Naive thymus-derived CD8-positive, alpha-beta T cell (primary cell): Measurements from ENCODE around the gene MYPOP. TPM values are rescaled to one million over a fixed set of nuclear protein-coding genes. Genes with fewer than 3 reads are reported as not detected.
"Not testable (repeated sequence)": the region's sequence is repeated elsewhere in the genome, so short reads cannot be mapped to it uniquely, and the experiment has no call there.

Experiments used
- ATAC-seq, 2 donors: fragments of 150-1000 bp; cut with Tn5 transposase in 1 of 2; sonication (Bioruptor Pico), chemical (Tn5 transposase) in 1 of 2; 1 replicate in 1 of 2; 2 replicates in 1 of 2; pipeline ENCODE4 v1.10.0; 2021; ENCODE audit warnings: mild to moderate bottlenecking in 2 of 2, moderate library complexity in 2 of 2
- POLR2A ChIA-PET: fragments of 350-600 bp; sonication (Branson Sonifier 250); formaldehyde crosslinking; loops from one replicate; lab custom pipeline; 2021; ENCODE audit warnings: antibody characterized with exemption; lab: Charles Lee
- DNase-seq, 10 donors: peaks; one replicate each; pipeline versions ENCODE4 v3.0.0 to v3.0.0-alpha.2; 2020 to 2022
- H3K27ac Mint-ChIP-seq, 10 donors: one replicate each; pipeline ENCODE4 v1.8.0; 2020 to 2022; ENCODE audit warnings: mild to moderate bottlenecking in 10 of 10, mixed read lengths in 10 of 10, moderate library complexity in 4 of 10, inconsistent platforms in 1 of 10
- H3K27me3 Mint-ChIP-seq, 5 donors: one replicate each; pipeline ENCODE4 v1.8.0; 2021 to 2022; ENCODE audit warnings: mixed read lengths in 5 of 5
- H3K36me3 Mint-ChIP-seq, 3 donors: one replicate each; pipeline ENCODE4 v1.8.0; 2020 to 2022; ENCODE audit warnings: mixed read lengths in 3 of 3, mild to moderate bottlenecking in 2 of 3, inconsistent platforms in 1 of 3
- H3K4me1 Mint-ChIP-seq, 4 donors: one replicate each; pipeline ENCODE4 v1.8.0; 2021 to 2022; ENCODE audit warnings: mixed read lengths in 4 of 4
- H3K4me3 Mint-ChIP-seq, 10 donors: one replicate each; pipeline ENCODE4 v1.8.0; 2020 to 2022; ENCODE audit warnings: mild to moderate bottlenecking in 10 of 10, mixed read lengths in 10 of 10, moderate library complexity in 6 of 10, inconsistent platforms in 1 of 10
- H3K9me3 Mint-ChIP-seq, 9 donors: one replicate each; pipeline ENCODE4 v1.8.0; 2020 to 2022; ENCODE audit warnings: mixed read lengths in 9 of 9, mild to moderate bottlenecking in 3 of 9, inconsistent platforms in 1 of 9, moderate library complexity in 1 of 9
- polyA plus RNA-seq, 3 donors: library from polyadenylated mRNA; unstranded; fragments of 300-500 nt; fragmentation: Illumina TruSeq; gene quantifications; one replicate each; pipeline ENCODE4 v1.2.3, GENCODE V29; 2021
- total RNA-seq, 8 experiments: library from RNA in 2 of 8; stranded (reverse) in 2 of 8; gene quantifications; one replicate each; pipeline ENCODE4 v1.2.3 and lab custom pipeline; 2021 to 2026

The MYPOP gene
- total and polyA plus RNA-seq, 5 experiments from 2014 or later, result 0.23 to 10.9 (median 10.5) TPM; not detected in 2

DNA sequence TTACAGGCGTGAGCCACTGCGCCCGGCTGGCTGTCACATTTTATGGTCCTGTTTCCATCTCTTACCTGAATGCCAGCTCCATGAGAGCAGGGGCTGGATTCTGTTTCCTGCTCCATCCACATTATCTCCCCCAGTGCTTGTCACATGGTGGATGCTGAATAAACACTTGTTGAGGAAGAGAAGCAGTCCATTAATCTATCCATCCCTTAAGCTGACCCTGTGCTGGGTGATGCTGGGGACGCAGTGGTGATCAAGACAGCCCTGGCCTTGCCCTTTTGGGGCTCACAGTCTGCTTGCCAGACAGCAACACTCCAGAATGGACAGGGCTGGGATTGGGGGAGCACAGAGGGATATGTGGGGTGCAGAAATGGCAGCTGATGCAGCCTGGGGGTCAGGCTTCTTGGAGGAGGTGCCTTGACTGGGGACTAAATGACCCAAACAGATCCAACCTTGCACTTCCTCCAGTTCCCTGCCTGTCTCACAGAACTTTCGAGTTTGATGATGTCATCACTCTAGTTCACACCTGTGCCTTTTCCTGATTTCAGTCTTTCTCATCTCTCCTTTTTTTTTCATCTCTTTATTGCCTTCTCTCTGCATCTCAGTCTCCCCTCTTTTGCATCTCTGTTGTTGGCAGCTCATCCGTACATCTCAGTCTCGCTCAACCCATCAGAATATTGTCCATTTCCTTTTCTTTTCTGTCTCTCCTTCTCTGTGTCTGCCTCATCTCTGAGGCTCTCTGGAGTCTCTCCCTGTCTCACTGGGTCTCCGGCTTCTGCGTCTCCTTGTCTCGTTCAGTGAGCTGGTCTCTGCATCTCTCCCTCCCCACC is 21.1 kb downstream of the MYPOP start:
- ATAC-seq (no peak), DNase-seq (no peak)
- POLR2A ChIA-PET, result interaction anchor here (0.9 to 2.0 kb wide), 3 partner anchors 12 to 238 kb away, joined by 3 to 10 read pairs (median 8); no protein-coding TSS in a partner anchor
- Mint-ChIP-seq H3K9me3 (peaks cover 0 to 2% (median 0%) of the 10 kb centered on the region in 9 donors), H3K4me1 (peaks cover 17 to 39% (median 31%) of the 10 kb centered on the region in 4 donors), H3K36me3 (no peaks in the 10 kb centered on the region), H3K4me3 (no peak overlapping the region), H3K27ac (peak overlapping the region in 1 of 10 donors; percentile 13), H3K27me3 (peaks cover 10 to 22% (median 15%) of the 10 kb centered on the region in 5 donors)

DNA sequence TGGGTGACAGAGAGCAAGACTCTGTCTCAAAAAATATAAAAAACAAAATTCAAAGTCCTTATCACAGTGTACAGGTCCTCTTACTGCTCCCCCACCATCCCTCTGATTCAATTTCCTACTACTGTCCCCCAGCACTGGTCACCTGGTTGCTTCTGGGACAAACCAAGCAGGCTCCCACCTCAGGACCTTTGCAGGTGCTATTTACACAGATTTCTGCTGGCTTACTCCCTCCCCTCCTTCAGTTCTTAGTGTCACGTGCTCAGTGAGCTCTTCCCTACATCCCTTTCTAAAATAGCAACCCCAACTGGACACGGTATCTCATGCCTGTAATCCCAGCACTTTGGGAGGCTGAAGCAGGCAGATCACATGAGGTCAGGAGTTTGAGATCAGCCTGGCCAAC is 22.4 kb downstream of the MYPOP start:
- DNase-seq (no peak), ATAC-seq (no peak)
- H3K27ac Mint-ChIP-seq, result peak overlapping the region in 1 of 10 donors; percentile 56
- H3K4me3 Mint-ChIP-seq, result no peak overlapping the region
- H3K9me3 Mint-ChIP-seq, result peaks cover 0 to 2% (median 0%) of the 10 kb centered on the region in 9 donors
- POLR2A ChIA-PET, result no interaction called here
- H3K4me1 Mint-ChIP-seq, result peaks cover 16 to 38% (median 30%) of the 10 kb centered on the region in 4 donors
- H3K36me3 Mint-ChIP-seq, result no peaks in the 10 kb centered on the region
- H3K27me3 Mint-ChIP-seq, result peaks cover 16 to 35% (median 23%) of the 10 kb centered on the region in 5 donors

DNA sequence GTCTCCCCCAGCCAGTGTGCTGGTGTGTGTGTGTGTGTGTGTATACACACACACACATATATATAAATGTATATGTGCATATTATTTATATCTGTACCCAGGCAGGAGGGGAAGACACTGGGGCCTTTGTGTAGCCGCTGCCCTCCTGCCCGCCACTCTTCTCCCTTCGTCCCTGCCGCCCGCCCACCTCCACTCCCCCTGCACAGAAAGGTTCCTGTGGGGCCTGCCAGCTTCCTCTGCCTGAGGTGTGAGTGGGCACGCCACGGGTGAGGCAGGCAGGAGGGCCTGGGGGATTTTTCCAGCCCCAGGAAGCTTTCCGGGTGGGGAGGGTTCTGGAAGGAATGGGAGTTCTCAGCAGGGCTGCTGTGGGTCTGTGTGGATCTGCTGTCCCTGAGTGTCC is 23.4 kb downstream of the MYPOP start:
- peak overlapping the region in 1 of 10 donors; percentile 31 for H3K4me3 Mint-ChIP-seq
- H3K36me3 Mint-ChIP-seq, result no peaks in the 10 kb centered on the region
- POLR2A ChIA-PET, result no interaction called here
- H3K27me3 Mint-ChIP-seq, result peaks cover 19 to 44% (median 27%) of the 10 kb centered on the region in 5 donors
- H3K27ac Mint-ChIP-seq, result no peak overlapping the region
- peaks cover 16 to 34% (median 30%) of the 10 kb centered on the region in 4 donors for H3K4me1 Mint-ChIP-seq
- peaks cover 0 to 2% (median 0%) of the 10 kb centered on the region in 9 donors for H3K9me3 Mint-ChIP-seq
- no peak for ATAC-seq
- peak in 1 of 10 donors; percentile 28 for DNase-seq

DNA sequence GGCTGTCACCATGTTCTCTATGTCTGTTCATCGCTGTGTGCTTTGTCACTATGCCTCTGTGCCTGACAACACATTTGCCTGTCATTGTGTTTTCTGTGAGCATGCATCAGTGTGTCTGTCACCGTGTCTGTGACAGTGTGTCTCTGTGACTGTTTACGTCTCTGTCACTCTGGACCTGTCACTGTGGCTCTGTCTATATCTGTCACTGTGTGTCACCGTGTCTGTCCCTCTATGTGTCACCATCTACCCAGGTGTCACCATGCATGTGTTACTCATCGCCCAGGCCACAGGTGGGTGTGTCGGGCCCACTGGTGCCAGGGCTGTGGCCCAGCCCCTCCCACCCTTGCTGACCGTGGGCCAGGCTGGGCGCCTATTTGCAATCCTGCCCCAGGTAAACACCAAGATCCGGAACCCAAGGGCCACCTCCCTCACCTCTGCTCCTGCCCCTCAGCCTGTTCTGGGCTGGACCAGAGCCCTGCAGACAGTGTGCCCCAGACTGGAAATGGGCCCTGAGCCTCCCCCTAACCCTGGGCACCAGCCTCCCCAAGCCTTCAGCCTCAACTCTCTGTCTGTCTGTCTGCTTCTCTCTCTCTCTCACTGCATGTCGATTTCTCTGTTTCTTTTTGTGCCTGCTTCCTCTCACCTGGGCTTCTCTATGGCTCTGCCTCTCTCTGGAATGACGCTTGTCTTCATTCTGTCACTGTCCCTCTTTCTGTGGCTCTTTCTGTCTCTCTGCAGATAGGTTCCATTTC is 24.2 kb downstream of the MYPOP start:
- H3K9me3 Mint-ChIP-seq, result no peaks in the 10 kb centered on the region
- H3K27me3 Mint-ChIP-seq, result peaks cover 19 to 50% (median 29%) of the 10 kb centered on the region in 5 donors
- no peak overlapping the region for H3K27ac Mint-ChIP-seq
- H3K4me3 Mint-ChIP-seq, result peak overlapping the region in 4 of 10 donors; percentile 2 to 46 (median 30)
- ATAC-seq (no peak), DNase-seq (no peak)
- H3K4me1 Mint-ChIP-seq, result peaks cover 13 to 26% (median 23%) of the 10 kb centered on the region in 4 donors
- no peaks in the 10 kb centered on the region for H3K36me3 Mint-ChIP-seq
- POLR2A ChIA-PET, result no interaction called here

DNA sequence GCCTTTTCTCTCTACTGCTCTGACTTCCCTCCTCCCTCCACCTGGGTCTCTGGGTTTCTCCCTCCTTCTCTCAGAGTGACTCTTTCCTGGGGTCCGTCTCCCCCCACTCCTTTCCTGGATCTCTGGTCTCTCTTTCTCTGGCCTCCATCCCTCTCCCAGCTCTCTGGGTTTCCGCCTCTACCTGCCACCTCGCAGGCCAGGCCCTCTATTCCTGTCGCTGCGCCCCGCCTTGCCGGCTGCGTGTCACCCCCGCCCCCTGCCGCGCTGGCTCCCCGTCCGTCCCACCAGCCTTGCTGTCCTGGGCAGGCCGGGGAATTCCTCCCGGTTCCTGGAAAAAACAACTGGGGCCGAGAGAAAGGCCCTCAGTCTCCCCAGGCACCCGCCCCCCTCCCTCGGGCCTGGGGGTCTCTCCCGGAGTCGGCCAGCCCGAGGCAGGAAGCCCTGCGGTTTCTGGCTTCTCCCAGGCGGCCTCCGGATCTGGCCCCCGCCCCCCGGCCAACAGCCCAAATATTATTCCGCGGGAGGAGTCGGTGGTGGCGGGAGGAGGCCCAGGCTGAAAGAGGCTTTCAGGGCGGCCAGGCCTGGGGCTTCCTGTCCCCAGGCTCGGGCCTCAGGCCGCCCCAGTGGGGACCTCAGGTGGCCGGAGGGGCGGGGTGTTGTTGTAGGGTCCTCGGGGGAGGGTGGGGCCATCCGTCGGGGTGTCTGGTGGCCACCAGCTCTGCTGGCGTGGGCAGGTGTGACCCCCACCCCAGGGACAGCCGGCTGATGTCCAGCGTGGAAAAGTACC is 25.8 kb downstream of the MYPOP start:
- peak in 1 of 10 donors; percentile 58 for DNase-seq
- H3K4me3 Mint-ChIP-seq, result peak overlapping the region in 9 of 10 donors; percentile 31 to 71 (median 62)

DNA sequence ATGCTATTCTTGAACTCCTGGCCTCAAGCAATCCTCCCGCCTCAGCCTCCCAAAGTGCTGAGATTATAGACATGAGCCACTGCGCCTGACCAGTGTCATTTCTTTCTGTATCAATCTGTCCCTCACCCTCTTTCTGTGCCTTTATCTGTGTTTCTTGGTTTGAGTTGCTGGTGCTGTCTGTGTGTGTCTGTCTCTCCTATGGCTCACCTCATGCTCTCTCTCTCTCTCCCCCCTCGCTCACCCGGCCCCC is 26.3 kb downstream of the MYPOP start:
- Mint-ChIP-seq H3K36me3 (no peaks in the 10 kb centered on the region), H3K4me1 (peaks cover 6 to 16% (median 13%) of the 10 kb centered on the region in 4 donors), H3K9me3 (no peaks in the 10 kb centered on the region), H3K4me3 (peak overlapping the region in 9 of 10 donors; percentile 18 to 71 (median 59)), H3K27me3 (peaks cover 19 to 50% (median 29%) of the 10 kb centered on the region in 5 donors), H3K27ac (peak overlapping the region in 3 of 10 donors; percentile 16 to 86 (median 26))
- POLR2A ChIA-PET, result interaction anchor here (0.6 kb wide), 1 partner anchor 33 kb away, joined by 4 read pairs; no protein-coding TSS in a partner anchor
- ATAC-seq (peak; percentile 50 to 62), DNase-seq (no peak)

More for the DNA sequence above, 25.8 kb downstream of the MYPOP start:
- peaks cover 19 to 50% (median 29%) of the 10 kb centered on the region in 5 donors for H3K27me3 Mint-ChIP-seq
- peak; percentile 53 to 59 for ATAC-seq
- POLR2A ChIA-PET, result interaction anchor here (0.6 kb wide), 1 partner anchor 33 kb away, joined by 4 read pairs; no protein-coding TSS in a partner anchor
- H3K36me3 Mint-ChIP-seq, result no peaks in the 10 kb centered on the region
- H3K4me1 Mint-ChIP-seq, result peaks cover 9 to 19% (median 15%) of the 10 kb centered on the region in 4 donors
- no peaks in the 10 kb centered on the region for H3K9me3 Mint-ChIP-seq
- H3K27ac Mint-ChIP-seq, result peak overlapping the region in 3 of 10 donors; percentile 16 to 86 (median 53)

DNA sequence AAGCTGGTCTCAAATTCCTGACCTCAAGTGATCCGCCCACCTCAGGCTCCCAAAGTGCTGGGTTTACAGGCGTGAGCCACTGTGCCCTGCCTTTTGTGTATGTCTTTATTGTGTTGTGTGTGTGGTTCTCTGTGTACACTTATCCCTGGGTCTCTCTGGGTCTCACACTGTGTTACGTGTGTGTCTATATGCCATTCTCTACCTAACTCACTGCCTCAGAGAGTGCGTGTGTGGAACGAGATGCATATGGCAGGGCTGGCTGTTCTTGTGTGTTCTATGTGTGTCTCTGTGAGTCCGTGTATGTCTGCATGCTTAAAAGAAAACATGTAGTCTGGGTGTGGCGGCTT is 27.8 kb downstream of the MYPOP start:
- POLR2A ChIA-PET, result no interaction called here
- DNase-seq (no peak), ATAC-seq (no peak)
- H3K36me3 Mint-ChIP-seq, result no peaks in the 10 kb centered on the region
- H3K9me3 Mint-ChIP-seq, result no peaks in the 10 kb centered on the region
- no peak overlapping the region for H3K4me3 Mint-ChIP-seq
- H3K27ac Mint-ChIP-seq, result no peak overlapping the region
- H3K4me1 Mint-ChIP-seq, result peaks cover 6 to 16% (median 13%) of the 10 kb centered on the region in 4 donors
- H3K27me3 Mint-ChIP-seq, result peaks cover 19 to 50% (median 29%) of the 10 kb centered on the region in 5 donors

DNA sequence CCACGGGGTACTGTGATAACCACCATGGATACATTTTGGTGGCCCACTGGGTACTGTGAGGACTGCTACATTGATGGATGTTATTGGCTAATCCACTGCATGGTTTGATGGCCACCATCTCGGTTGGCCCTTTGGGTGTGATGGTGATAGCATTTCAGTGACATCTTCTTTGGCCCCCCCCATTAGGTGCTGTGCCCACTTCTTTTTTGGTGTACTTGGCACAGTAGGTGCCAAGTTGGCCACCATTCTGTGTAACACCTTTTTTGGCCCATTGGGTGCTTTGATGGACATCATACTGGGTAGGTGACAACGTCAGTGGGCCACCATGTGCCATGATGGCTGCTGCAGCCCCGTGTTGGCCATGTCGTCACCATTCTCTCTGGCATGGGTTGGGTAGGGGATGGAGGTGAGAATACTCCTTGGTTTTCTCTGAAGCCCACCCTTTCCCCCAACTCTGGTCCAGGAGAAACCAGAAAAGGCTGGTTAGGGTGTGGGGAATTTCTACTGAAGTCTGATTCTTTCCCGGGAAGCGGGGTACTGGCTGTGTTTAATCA is 29.1 kb downstream of the MYPOP start:
- H3K9me3 Mint-ChIP-seq, result no peaks in the 10 kb centered on the region
- peak overlapping the region in 1 of 10 donors; percentile 62 for H3K27ac Mint-ChIP-seq
- no peak for DNase-seq
- no peaks in the 10 kb centered on the region for H3K36me3 Mint-ChIP-seq
- POLR2A ChIA-PET, result no interaction called here
- peaks cover 13 to 40% (median 24%) of the 10 kb centered on the region in 5 donors for H3K27me3 Mint-ChIP-seq
- ATAC-seq, result no peak
- H3K4me3 Mint-ChIP-seq, result no peak overlapping the region
- H3K4me1 Mint-ChIP-seq, result peaks cover 4 to 13% (median 11%) of the 10 kb centered on the region in 4 donors

DNA sequence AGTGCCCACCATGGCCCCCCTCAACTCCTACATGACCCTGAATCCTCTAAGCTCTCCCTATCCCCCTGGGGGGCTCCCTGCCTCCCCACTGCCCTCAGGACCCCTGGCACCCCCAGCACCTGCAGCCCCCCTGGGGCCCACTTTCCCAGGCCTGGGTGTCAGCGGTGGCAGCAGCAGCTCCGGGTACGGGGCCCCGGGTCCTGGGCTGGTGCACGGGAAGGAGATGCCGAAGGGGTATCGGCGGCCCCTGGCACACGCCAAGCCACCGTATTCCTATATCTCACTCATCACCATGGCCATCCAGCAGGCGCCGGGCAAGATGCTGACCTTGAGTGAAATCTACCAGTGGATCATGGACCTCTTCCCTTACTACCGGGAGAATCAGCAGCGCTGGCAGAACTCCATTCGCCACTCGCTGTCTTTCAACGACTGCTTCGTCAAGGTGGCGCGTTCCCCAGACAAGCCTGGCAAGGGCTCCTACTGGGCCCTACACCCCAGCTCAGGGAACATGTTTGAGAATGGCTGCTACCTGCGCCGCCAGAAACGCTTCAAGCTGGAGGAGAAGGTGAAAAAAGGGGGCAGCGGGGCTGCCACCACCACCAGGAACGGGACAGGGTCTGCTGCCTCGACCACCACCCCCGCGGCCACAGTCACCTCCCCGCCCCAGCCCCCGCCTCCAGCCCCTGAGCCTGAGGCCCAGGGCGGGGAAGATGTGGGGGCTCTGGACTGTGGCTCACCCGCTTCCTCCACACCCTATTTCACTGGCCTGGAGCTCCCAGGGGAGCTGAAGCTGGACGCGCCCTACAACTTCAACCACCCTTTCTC is 30.1 kb downstream of the MYPOP start:
- POLR2A ChIA-PET, result no interaction called here
- Mint-ChIP-seq H3K4me1 (peaks cover 4 to 9% (median 8%) of the 10 kb centered on the region in 4 donors), H3K4me3 (no peak overlapping the region), H3K27me3 (peaks cover 10 to 32% (median 19%) of the 10 kb centered on the region in 5 donors), H3K27ac (no peak overlapping the region), H3K9me3 (no peaks in the 10 kb centered on the region), H3K36me3 (no peaks in the 10 kb centered on the region)
- DNase-seq (no peak), ATAC-seq (no peak)

DNA sequence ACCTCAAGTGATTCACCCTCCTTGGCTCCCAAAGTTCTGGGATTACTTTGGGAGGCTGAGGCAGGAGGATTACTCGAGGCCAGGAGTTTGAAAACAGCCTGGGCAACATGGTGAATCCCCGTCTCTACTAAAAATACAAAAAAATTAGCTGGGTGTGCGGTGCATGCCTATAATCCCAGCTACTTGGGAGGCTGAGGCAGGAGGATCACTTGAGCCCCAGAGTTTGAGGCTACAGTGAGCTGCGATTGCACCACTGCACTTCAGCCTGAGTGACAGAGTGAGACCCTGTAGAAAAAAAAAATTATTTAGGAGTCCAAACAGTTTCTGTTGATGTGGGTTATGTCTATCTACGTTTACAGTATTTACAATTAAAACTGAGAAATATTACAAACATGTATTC is 31.6 kb downstream of the MYPOP start:
- H3K4me1 Mint-ChIP-seq, result peaks cover 0 to under 1% (median 0%) of the 10 kb centered on the region in 4 donors
- no peak overlapping the region for H3K4me3 Mint-ChIP-seq
- no peak for ATAC-seq
- H3K27ac Mint-ChIP-seq, result no peak overlapping the region
- no peaks in the 10 kb centered on the region for H3K36me3 Mint-ChIP-seq
- POLR2A ChIA-PET, result no interaction called here
- peaks cover 5 to 23% (median 12%) of the 10 kb centered on the region in 5 donors for H3K27me3 Mint-ChIP-seq
- H3K9me3 Mint-ChIP-seq, result no peaks in the 10 kb centered on the region
- no peak for DNase-seq

DNA sequence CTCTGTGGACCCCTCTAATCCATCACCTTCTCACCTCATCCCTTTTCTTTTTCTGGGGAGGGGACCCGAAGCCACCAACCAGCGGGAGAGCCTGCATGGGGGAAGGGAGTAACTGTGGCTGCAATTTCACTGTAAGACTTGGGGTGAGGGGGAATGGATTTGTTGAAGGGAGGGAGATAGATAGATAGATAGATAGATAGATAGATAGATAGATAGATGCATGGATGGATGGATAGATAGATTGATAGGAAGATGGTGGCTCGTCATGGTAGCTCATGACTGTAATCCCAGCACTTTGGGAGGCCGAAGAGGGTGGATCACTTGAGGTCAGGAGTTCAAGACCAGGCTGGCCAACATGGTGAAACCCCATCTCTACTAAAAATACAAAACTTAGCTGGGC is 35.2 kb downstream of the MYPOP start:
- ATAC-seq, POLR2A ChIA-PET: not testable (repeated sequence)

More for the DNA sequence above, 35.2 kb downstream of the MYPOP start:
- not testable (repeated sequence) for H3K4me3 Mint-ChIP-seq, H3K9me3 Mint-ChIP-seq, DNase-seq, H3K27ac Mint-ChIP-seq, H3K36me3 Mint-ChIP-seq
- H3K4me1 Mint-ChIP-seq, result peaks cover 10 to 23% (median 19%) of the 10 kb centered on the region in 4 donors
- H3K27me3 Mint-ChIP-seq, result peaks cover 5 to 24% (median 20%) of the 10 kb centered on the region in 5 donors
